ENCODE data around the gene FBXO41. TPM values are rescaled to one million over a fixed set of nuclear protein-coding genes. Genes with fewer than 3 reads are reported as not detected.
A peak's percentile ranks its signal among the peaks of the same experiment; 100 is the strongest.

FBXO41 gene
- total and polyA plus RNA-seq, 9 of the 15 experiments (the other 6 are each of a cell fraction or from before 2014, with no cell fraction given): 0.21 to 8.2 (median 3.5) TPM

GRCh38 chr2:73285159-73285739 is 971 bp upstream of the FBXO41 start:
- peak in 1 of 4 experiments; percentile 27 for DNase-seq (ENCODE audit: extremely low read depth in 1 of 4, low spot score in 3 of 4)
- peak overlapping the region; percentile 50 to 90; a peak in 3 of 4 replicates for H3K9ac ChIP-seq (ENCODE audit: insufficient read depth in 1 of 2, low read depth in 2 of 2, low read length in 2 of 2)
- BruUV-seq (replicated peaks): no TSS peak
- H3K4me3 ChIP-seq: peak overlapping the region; percentile 58
- no peaks in the 10 kb centered on the region for H3K27me3 ChIP-seq (ENCODE audit: control insufficient read depth in 2 of 2, insufficient read depth in 2 of 2, low read length in 2 of 2)
- intact Hi-C loops (cut with micrococcal nuclease) (no loop called here), in situ Hi-C loops (cut with MboI) (no loop called here)
- ATAC-seq: peak; percentile 40
- H3K9me3 ChIP-seq (replicated peaks; ENCODE audit: control insufficient read depth, insufficient read depth, low read depth, low read length): no peaks in the 10 kb centered on the region
- peaks cover 7% of the 10 kb centered on the region; the same call in 1 of the 2 replicates for H4K20me1 ChIP-seq (replicated peaks; ENCODE audit: control insufficient read depth, insufficient read depth, low read length)
- H3K9me1 ChIP-seq (ENCODE audit: control insufficient read depth, insufficient read depth, low read length): no peaks in the 10 kb centered on the region
- H3K4me2 ChIP-seq (ENCODE audit: insufficient read depth, low read length): peak overlapping the region; percentile 72
- peak overlapping the region; percentile 93 for H2AFZ ChIP-seq (ENCODE audit: low read depth, low read length)
- peaks cover 7% of the 10 kb centered on the region for H3K79me2 ChIP-seq (ENCODE audit: control insufficient read depth, insufficient read depth, low read length)
- 35% methylated on average over 5 of the region's 5 CpGs for WGBS (ENCODE audit: insufficient coverage, low coverage, missing lambda C conversion rate)
- ChIA-PET CTCF (ENCODE audit: low intra/inter-chr PET ratio) (no interaction called here), POLR2A (no interaction called here)
- H3K4me1 ChIP-seq (replicated peaks in 1 of 2; ENCODE audit: control insufficient read depth in 2 of 2, insufficient read depth in 2 of 2, low read length in 2 of 2): peaks cover 3 to 20% of the 10 kb centered on the region in 2 experiments; a peak in 4 of 5 replicates
- H3K36me3 ChIP-seq (ENCODE audit: control insufficient read depth, insufficient read depth, low read length): 0 out of 3 replicates have a peak, but pooled peaks cover 2% of the 10 kb centered on the region
- peak; percentile 64 for FAIRE-seq
- H3K27ac ChIP-seq (ENCODE audit: extremely low read depth, low read depth, low read length): no peak overlapping the region
- TF ChIP-seq, protein P1, sequence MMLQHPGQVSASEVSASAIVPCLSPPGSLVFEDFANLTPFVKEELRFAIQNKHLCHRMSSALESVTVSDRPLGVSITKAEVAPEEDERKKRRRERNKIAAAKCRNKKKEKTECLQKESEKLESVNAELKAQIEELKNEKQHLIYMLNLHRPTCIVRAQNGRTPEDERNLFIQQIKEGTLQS (IDR thresholded peaks at IDR 0.05): no peak
- TF ChIP-seq, protein P1 (CRISPR knock-in tag; conservative IDR thresholded peaks at IDR 0.05): no peak
- TF ChIP-seq BCLAF1 (IDR thresholded peaks at IDR 0.05; ENCODE audit: borderline replicate concordance in 1 of 2, control insufficient read depth in 1 of 2, low read depth in 2 of 2, low read length in 1 of 2) (no peak), ZFP36 (IDR thresholded peaks at IDR 0.05; ENCODE audit: low read depth, low read length, partially characterized antibody) (no peak), ZNF3 (CRISPR knock-in tag; IDR thresholded peaks at IDR 0.05) (no peak), MAX (CRISPR knock-in tag; IDR thresholded peaks at IDR 0.05) (peak; percentile 65), ELF1 (tag; IDR thresholded peaks at IDR 0.05) (no peak; the same call in 1 of the 2 replicates), ZNF174 (CRISPR knock-in tag; IDR thresholded peaks at IDR 0.05) (no peak), ZBED1 (IDR thresholded peaks at IDR 0.05) (no peak), PKNOX1 (IDR thresholded peaks at IDR 0.05) (no peak), MTF1 (CRISPR knock-in tag; IDR thresholded peaks at IDR 0.05; ENCODE audit: borderline replicate concordance) (no peak), TCFL5 (CRISPR knock-in tag; conservative IDR thresholded peaks at IDR 0.05) (no peak)
- TF ChIP-seq, protein P2, sequence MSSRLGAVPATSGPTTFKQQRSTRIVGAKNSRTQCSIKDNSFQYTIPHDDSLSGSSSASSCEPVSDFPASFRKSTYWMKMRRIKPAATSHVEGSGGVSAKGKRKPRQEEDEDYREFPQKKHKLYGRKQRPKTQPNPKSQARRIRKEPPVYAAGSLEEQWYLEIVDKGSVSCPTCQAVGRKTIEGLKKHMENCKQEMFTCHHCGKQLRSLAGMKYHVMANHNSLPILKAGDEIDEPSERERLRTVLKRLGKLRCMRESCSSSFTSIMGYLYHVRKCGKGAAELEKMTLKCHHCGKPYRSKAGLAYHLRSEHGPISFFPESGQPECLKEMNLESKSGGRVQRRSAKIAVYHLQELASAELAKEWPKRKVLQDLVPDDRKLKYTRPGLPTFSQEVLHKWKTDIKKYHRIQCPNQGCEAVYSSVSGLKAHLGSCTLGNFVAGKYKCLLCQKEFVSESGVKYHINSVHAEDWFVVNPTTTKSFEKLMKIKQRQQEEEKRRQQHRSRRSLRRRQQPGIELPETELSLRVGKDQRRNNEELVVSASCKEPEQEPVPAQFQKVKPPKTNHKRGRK (tag; IDR thresholded peaks at IDR 0.05): no peak
